Astrocyte (in vitro differentiated cells and primary cell): ENCODE data around the gene ULK2. TPM values are rescaled to one million over a fixed set of nuclear protein-coding genes. Genes with fewer than 3 reads are reported as not detected.

ENCODE experiments used
- DNase-seq: peaks from one replicate; pipeline ENCODE4 v3.0.0-alpha.2; 2010; ENCODE audit warnings: low read depth
- FAIRE-seq: peaks from 2 replicates; lab custom pipeline; 2011; peaks lifted over from hg19 to GRCh38; lab: Jason Lieb, UNC
- H2AFZ ChIP-seq: 2 replicates; pipeline ENCODE4 v1.6.0; 2012; ENCODE audit warnings: low read depth, low read length, inconsistent platforms
- H3K27ac ChIP-seq: 2 replicates; pipeline ENCODE4 v1.5.1; 2011; ENCODE audit warnings: low read depth, low read length, inconsistent platforms
- H3K27me3 ChIP-seq: 2 replicates; pipeline ENCODE4 v1.6.0; 2011; ENCODE audit warnings: low read length, inconsistent platforms; ENCODE audit not compliant: insufficient read depth
- H3K36me3 ChIP-seq: 2 replicates; pipeline ENCODE4 v1.5.1; 2011; ENCODE audit warnings: low read length, inconsistent platforms; ENCODE audit not compliant: insufficient read depth
- H3K4me1 ChIP-seq: 2 replicates; pipeline ENCODE4 v1.5.1; 2011; ENCODE audit warnings: low read length, inconsistent platforms; ENCODE audit not compliant: insufficient read depth
- H3K4me2 ChIP-seq: 2 replicates; pipeline ENCODE4 v1.6.0; 2012; ENCODE audit warnings: low read length, inconsistent platforms
- H3K4me3 ChIP-seq: 2 replicates; pipeline ENCODE4 v1.5.1; 2011; ENCODE audit warnings: low read depth, mild to moderate bottlenecking, low read length, inconsistent platforms; ENCODE audit not compliant: insufficient read depth
- H3K79me2 ChIP-seq: 2 replicates; pipeline ENCODE4 v1.6.0; 2012; ENCODE audit warnings: mild to moderate bottlenecking, low read length, inconsistent platforms; ENCODE audit not compliant: insufficient read depth
- H3K9ac ChIP-seq: 2 replicates; pipeline ENCODE4 v1.6.0; 2012; ENCODE audit warnings: mild to moderate bottlenecking, low read length, inconsistent platforms
- H3K9me3 ChIP-seq: 2 replicates; pipeline ENCODE4 v1.5.1; 2012; ENCODE audit warnings: low read depth, mild to moderate bottlenecking, low read length, inconsistent platforms; ENCODE audit not compliant: insufficient read depth
- H4K20me1 ChIP-seq: 2 replicates; pipeline ENCODE4 v1.6.0; 2012; ENCODE audit warnings: low read length, inconsistent platforms; ENCODE audit not compliant: insufficient read depth
- H3K27ac Mint-ChIP-seq: one replicate; pipeline ENCODE4 v1.8.0; 2021; ENCODE audit warnings: mild to moderate bottlenecking, mixed read lengths; ENCODE audit not compliant: unreplicated experiment
- H3K27me3 Mint-ChIP-seq: one replicate; pipeline ENCODE4 v1.8.0; 2021; ENCODE audit warnings: low read depth, mixed read lengths; ENCODE audit not compliant: unreplicated experiment
- H3K36me3 Mint-ChIP-seq: one replicate; pipeline ENCODE4 v1.8.0; 2021; ENCODE audit warnings: low read depth, mixed read lengths; ENCODE audit not compliant: unreplicated experiment
- H3K4me1 Mint-ChIP-seq: one replicate; pipeline ENCODE4 v1.8.0; 2021; ENCODE audit warnings: low read depth, mixed read lengths; ENCODE audit not compliant: unreplicated experiment
- H3K4me3 Mint-ChIP-seq: one replicate; pipeline ENCODE4 v1.8.0; 2021; ENCODE audit warnings: mild to moderate bottlenecking, moderate library complexity, mixed read lengths; ENCODE audit not compliant: unreplicated experiment
- H3K9me3 Mint-ChIP-seq: one replicate; pipeline ENCODE4 v1.8.0; 2021; ENCODE audit warnings: mild to moderate bottlenecking, mixed read lengths; ENCODE audit not compliant: unreplicated experiment
- EZH2 ChIP-seq: IDR thresholded peaks from 2 replicates; pipeline ENCODE4 v1.6.1; 2012; ENCODE audit warnings: mild to moderate bottlenecking, low read length, inconsistent platforms; ENCODE audit not compliant: insufficient read depth
- total RNA-seq: library from RNA; stranded (reverse); gene quantifications from 2 replicates; pipeline ENCODE4 v1.2.1, GENCODE V29; 2021
- TF ChIP-seq, protein P1 (sequence below): IDR thresholded peaks from 2 replicates; pipeline ENCODE4 v1.5.1; 2011; ENCODE audit warnings: low read depth, mild to moderate bottlenecking, inconsistent platforms, low read length, moderate library complexity; ENCODE audit not compliant: insufficient read depth

Gene ULK2
- total RNA-seq, 1 donor from 2014 or later = 10.8 TPM

DNA sequence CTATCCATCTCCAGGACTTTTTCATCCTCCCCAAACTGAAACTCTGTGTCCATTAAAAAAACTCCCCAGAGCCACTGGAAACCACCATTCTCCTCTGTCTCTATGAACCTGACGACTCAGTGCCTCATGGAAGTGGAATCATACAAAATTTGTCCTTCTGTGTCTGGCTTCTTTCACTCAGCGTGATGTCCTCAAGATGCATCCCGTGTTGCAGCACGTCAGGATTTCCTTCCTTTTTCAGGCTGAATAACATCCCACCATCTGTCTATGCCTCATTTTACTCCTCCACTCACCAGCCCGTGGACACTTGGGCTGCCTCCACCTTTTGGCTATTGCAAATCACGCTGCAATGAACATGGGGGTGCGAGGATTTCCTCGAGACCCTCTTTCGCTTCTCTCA lies 107.0 kb downstream of the ULK2 start:
- H3K4me3 Mint-ChIP-seq = no peak overlapping the region
- no peaks in the 10 kb centered on the region for H3K4me1 Mint-ChIP-seq
- FAIRE-seq (no peak), DNase-seq (no peak)
- Histone ChIP-seq H3K27me3 (peaks cover 15% of the 10 kb centered on the region), H3K79me2 (no peaks in the 10 kb centered on the region), H4K20me1 (no peaks in the 10 kb centered on the region), H2AFZ (no peak overlapping the region), H3K9ac (no peak overlapping the region), H3K4me1 (peaks cover 3% of the 10 kb centered on the region), H3K9me3 (no peaks in the 10 kb centered on the region), H3K27ac (no peak overlapping the region), H3K36me3 (no peaks in the 10 kb centered on the region), H3K4me3 (no peak overlapping the region), H3K4me2 (no peak overlapping the region)
- H3K9me3 Mint-ChIP-seq = peaks cover 2% of the 10 kb centered on the region
- no peaks in the 10 kb centered on the region for H3K36me3 Mint-ChIP-seq
- TF ChIP-seq, protein P1, sequence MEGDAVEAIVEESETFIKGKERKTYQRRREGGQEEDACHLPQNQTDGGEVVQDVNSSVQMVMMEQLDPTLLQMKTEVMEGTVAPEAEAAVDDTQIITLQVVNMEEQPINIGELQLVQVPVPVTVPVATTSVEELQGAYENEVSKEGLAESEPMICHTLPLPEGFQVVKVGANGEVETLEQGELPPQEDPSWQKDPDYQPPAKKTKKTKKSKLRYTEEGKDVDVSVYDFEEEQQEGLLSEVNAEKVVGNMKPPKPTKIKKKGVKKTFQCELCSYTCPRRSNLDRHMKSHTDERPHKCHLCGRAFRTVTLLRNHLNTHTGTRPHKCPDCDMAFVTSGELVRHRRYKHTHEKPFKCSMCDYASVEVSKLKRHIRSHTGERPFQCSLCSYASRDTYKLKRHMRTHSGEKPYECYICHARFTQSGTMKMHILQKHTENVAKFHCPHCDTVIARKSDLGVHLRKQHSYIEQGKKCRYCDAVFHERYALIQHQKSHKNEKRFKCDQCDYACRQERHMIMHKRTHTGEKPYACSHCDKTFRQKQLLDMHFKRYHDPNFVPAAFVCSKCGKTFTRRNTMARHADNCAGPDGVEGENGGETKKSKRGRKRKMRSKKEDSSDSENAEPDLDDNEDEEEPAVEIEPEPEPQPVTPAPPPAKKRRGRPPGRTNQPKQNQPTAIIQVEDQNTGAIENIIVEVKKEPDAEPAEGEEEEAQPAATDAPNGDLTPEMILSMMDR = no peak
- no peak for TF ChIP-seq EZH2
- H3K27ac Mint-ChIP-seq = no peak overlapping the region
- H3K27me3 Mint-ChIP-seq = peaks cover 57% of the 10 kb centered on the region

DNA sequence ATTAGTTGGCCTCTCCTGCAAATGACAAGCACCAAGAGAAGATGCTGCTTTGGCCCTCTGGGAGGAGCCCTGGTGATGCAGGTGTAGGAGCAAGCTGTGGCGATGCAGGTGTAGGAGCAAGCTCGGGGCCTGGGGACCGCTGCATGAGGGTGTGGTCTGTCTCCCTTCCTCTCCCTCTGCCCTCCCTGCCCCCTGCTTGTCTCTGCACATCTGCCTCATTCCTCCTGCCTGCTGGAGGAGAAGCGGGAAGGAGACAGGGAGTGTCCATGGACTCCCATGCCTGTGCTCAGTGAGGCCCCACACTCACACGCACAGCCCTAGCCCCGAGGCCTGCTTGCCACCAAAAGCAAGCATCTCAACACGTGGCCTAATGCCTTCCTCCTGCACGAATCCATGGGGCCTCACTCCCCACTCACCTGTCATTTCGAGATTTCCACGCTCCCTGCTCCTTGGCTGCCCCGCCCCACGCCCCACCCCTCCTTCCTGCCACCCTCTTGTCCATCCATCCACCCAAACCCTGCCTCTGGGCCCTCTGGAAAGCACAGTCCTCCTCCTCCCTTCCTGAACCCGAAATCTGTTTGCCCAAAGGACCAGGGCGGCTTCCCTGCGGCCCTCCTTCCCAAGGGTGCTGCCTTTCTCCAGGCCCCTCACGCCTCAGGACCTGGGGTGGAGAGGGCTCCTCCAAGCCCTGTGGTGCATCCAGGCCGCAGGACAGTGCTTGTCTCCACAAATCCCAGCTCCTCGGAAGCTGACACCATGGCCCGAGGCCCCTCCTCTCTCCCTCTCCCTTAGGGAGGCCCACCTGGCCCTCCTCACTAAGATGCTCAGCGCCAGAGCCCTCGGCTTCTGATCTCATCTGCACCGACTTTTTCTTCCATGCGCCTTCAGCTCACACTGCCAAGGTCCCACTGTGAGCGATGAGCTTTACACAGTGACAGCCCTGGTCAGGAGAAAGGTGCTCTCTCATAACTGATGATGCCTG lies 107.9 kb downstream of the ULK2 start:
- H3K27ac Mint-ChIP-seq = no peak overlapping the region
- H3K9me3 ChIP-seq = no peaks in the 10 kb centered on the region
- H3K36me3 Mint-ChIP-seq = no peaks in the 10 kb centered on the region
- H3K4me1 ChIP-seq = peaks cover 3% of the 10 kb centered on the region
- H3K79me2 ChIP-seq = no peaks in the 10 kb centered on the region
- no peak overlapping the region for H3K27ac ChIP-seq
- no peak overlapping the region for H3K4me2 ChIP-seq
- FAIRE-seq (no peak), DNase-seq (no peak)
- no peak overlapping the region for H2AFZ ChIP-seq
- TF ChIP-seq, protein P1 = no peak
- H3K4me1 Mint-ChIP-seq = no peaks in the 10 kb centered on the region
- no peak overlapping the region for H3K9ac ChIP-seq
- peaks cover 15% of the 10 kb centered on the region for H3K27me3 ChIP-seq
- peaks cover 57% of the 10 kb centered on the region for H3K27me3 Mint-ChIP-seq
- no peak overlapping the region for H3K4me3 Mint-ChIP-seq
- H3K9me3 Mint-ChIP-seq = peaks cover 2% of the 10 kb centered on the region
- H3K36me3 ChIP-seq = no peaks in the 10 kb centered on the region
- H4K20me1 ChIP-seq = no peaks in the 10 kb centered on the region
- H3K4me3 ChIP-seq = no peak overlapping the region
